NB4 (cell line): ENCODE data around the gene ZNF587B.

Experiments
- MYC ChIP-seq: IDR thresholded peaks from 2 replicates; pipeline ENCODE4 v1.6.1; 2011; ENCODE audit warnings: low read depth, low read length
- POLR2A ChIP-seq: IDR thresholded peaks from 2 replicates; pipeline ENCODE4 v1.6.1; 2011; ENCODE audit warnings: mild to moderate bottlenecking; ENCODE audit not compliant: insufficient read length; ENCODE audit errors: extremely low read depth
- TF ChIP-seq, protein P1 (sequence below): IDR thresholded peaks from one replicate; pipeline ENCODE4 v1.5.1; 2012; ENCODE audit warnings: low read depth, low read length

DNA sequence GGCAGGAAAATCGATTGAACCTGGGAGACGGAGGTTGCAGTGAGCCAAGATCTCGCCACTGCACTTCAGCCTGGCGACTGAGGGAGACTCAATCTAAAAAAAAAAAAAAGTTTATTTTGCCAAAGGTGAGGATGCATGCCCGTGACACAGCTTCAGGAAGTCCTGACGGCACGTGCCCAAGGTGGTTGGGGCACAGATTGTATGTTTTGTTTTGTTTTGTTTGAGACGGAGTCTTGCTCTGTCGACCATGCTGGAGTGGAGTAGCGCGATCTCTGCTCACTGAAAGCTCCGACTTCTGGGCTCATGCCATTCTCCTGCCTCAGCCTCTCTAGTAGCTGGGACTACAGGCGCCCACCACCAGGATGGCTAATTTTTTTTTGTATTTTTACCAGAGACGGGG, 12.1 kb upstream of the ZNF587B start:
- TF ChIP-seq, protein P1, sequence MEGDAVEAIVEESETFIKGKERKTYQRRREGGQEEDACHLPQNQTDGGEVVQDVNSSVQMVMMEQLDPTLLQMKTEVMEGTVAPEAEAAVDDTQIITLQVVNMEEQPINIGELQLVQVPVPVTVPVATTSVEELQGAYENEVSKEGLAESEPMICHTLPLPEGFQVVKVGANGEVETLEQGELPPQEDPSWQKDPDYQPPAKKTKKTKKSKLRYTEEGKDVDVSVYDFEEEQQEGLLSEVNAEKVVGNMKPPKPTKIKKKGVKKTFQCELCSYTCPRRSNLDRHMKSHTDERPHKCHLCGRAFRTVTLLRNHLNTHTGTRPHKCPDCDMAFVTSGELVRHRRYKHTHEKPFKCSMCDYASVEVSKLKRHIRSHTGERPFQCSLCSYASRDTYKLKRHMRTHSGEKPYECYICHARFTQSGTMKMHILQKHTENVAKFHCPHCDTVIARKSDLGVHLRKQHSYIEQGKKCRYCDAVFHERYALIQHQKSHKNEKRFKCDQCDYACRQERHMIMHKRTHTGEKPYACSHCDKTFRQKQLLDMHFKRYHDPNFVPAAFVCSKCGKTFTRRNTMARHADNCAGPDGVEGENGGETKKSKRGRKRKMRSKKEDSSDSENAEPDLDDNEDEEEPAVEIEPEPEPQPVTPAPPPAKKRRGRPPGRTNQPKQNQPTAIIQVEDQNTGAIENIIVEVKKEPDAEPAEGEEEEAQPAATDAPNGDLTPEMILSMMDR: no peak
- no peak for TF ChIP-seq POLR2A
- no peak for TF ChIP-seq MYC
